ENCODE results near the gene C2CD5.
"Not testable (repeated sequence)": the region's sequence is repeated elsewhere in the genome, so short reads cannot be mapped to it uniquely, and the experiment has no call there.

The C2CD5 gene

DNA sequence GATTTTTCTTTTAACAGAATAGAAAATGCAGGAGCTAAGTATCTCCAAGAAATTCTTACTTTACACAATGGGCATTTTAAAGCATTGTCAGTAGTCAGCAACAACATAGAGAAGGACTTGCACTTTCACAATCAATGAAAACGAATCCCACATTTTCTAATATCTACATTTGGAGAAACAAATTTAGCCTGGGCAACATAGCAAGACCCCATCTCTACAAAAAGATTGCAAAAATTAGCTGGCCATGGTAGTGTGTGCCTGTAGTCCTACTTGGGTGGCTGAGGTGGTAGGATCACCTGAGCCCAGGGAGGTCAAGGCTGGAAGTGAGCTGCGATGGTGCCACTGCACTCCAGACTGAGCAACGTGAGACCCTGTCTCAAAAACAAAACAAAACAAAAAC, 30.6 kb upstream of the C2CD5 start:
- DNase-seq (ENCODE audit: insufficient read length, low spot score) (no peak), FAIRE-seq (no peak)
- TF ChIP-seq, protein P1, sequence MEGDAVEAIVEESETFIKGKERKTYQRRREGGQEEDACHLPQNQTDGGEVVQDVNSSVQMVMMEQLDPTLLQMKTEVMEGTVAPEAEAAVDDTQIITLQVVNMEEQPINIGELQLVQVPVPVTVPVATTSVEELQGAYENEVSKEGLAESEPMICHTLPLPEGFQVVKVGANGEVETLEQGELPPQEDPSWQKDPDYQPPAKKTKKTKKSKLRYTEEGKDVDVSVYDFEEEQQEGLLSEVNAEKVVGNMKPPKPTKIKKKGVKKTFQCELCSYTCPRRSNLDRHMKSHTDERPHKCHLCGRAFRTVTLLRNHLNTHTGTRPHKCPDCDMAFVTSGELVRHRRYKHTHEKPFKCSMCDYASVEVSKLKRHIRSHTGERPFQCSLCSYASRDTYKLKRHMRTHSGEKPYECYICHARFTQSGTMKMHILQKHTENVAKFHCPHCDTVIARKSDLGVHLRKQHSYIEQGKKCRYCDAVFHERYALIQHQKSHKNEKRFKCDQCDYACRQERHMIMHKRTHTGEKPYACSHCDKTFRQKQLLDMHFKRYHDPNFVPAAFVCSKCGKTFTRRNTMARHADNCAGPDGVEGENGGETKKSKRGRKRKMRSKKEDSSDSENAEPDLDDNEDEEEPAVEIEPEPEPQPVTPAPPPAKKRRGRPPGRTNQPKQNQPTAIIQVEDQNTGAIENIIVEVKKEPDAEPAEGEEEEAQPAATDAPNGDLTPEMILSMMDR (IDR thresholded peaks at IDR 0.05; ENCODE audit: insufficient read depth, missing control alignments) = no peak

GRCh38 chr12:22573181-22573580, 28.8 kb upstream of the C2CD5 start:
- no peak for FAIRE-seq
- DNase-seq (ENCODE audit: insufficient read length, low spot score) = no peak
- TF ChIP-seq, protein P1 (IDR thresholded peaks at IDR 0.05; ENCODE audit: insufficient read depth, missing control alignments) = no peak

DNA sequence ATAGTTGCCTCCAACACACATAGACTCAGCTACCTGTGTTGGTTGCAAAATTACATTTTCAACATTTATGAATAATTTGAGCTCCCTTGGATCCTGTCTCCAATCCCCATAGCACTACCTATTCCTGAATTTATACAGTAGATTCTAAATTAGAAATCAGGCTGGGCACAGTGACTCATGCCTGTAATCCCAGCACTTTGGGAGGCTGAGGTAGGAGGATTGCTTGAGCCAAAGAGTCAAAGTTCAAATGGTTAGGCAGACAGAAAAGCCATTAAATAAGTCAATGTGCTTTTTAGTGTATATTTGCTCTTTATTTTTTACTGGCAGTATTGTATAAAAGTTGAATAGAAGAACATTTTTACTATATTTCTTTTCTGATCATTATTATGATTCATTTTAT, 24.9 kb upstream of the C2CD5 start:
- TF ChIP-seq, protein P1 (IDR thresholded peaks at IDR 0.05; ENCODE audit: insufficient read depth, missing control alignments) = no peak
- FAIRE-seq (no peak), DNase-seq (ENCODE audit: insufficient read length, low spot score) (no peak)

- no peak for FAIRE-seq
- TF ChIP-seq, protein P1 (IDR thresholded peaks at IDR 0.05; ENCODE audit: insufficient read depth, missing control alignments) = no peak
- no peak for DNase-seq (ENCODE audit: insufficient read length, low spot score)
Measured at GRCh38 chr12:22562036-22563028, 18.0 kb upstream of the C2CD5 start.

- not testable (repeated sequence) for DNase-seq (ENCODE audit: insufficient read length, low spot score); FAIRE-seq
Measured at GRCh38 chr12:22554750-22555149, 10.4 kb upstream of the C2CD5 start.

GRCh38 chr12:22551624-22552023, 7.3 kb upstream of the C2CD5 start:
- TF ChIP-seq, protein P1 (IDR thresholded peaks at IDR 0.05; ENCODE audit: insufficient read depth, missing control alignments) = no peak
- FAIRE-seq (no peak), DNase-seq (ENCODE audit: insufficient read length, low spot score) (no peak)

DNA sequence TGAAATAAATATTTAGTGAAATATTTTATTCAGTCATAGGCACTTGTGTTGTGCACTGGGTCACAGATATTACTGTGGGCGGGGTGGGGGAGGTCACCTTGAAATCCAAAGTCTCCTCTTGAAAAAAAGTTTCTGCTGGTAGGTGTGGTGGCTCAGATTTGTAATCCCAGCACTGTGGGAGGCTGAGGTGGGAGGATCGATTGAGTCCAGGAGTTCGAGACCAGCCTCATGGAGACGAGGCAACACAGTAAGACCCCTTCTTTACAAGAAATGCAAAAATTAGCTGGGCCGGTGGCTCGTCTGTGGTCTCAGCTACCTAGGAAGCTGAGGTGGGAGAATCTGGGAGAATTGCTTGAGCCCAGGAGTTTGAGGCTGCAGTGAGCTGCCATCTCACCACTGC, 913 bp upstream of the C2CD5 start:
- TF ChIP-seq, protein P1 (IDR thresholded peaks at IDR 0.05; ENCODE audit: insufficient read depth, missing control alignments) = no peak
- DNase-seq (ENCODE audit: insufficient read length, low spot score) (no peak), FAIRE-seq (no peak)
